IMR-90 (cell line): ENCODE measurements around the gene ENHO.

Experiments
- BHLHE40 ChIP-seq: fragments of 150-350 bp; IDR thresholded peaks from 2 replicates; pipeline ENCODE4 v1.6.1; 2016; ENCODE audit warnings: mild to moderate bottlenecking, low read depth, low read length
- CEBPB ChIP-seq: IDR thresholded peaks from 2 replicates; pipeline ENCODE4 v1.6.1; 2012; ENCODE audit warnings: low read depth, low read length, improper control_type of control experiment
- CTCF ChIP-seq: conservative IDR thresholded peaks from 2 replicates; pipeline ENCODE4 v1.5.1; 2012; ENCODE audit warnings: mild to moderate bottlenecking, low read depth, low read length, improper control_type of control experiment
- MAFK ChIP-seq: IDR thresholded peaks from 2 replicates; pipeline ENCODE4 v1.6.1; 2012; ENCODE audit warnings: low read depth, low read length, improper control_type of control experiment
- MAZ ChIP-seq: IDR thresholded peaks from 2 replicates; pipeline ENCODE4 v1.6.1; 2012; ENCODE audit warnings: low read depth, mild to moderate bottlenecking, low read length, improper control_type of control experiment, moderate library complexity, borderline replicate concordance
- MXI1 ChIP-seq: IDR thresholded peaks from 2 replicates; pipeline ENCODE4 v1.6.1; 2012; ENCODE audit warnings: low read depth, mild to moderate bottlenecking, low read length, moderate library complexity, borderline replicate concordance
- NFE2L2 ChIP-seq: fragments of 150-350 bp; IDR thresholded peaks from 2 replicates; pipeline ENCODE4 v1.6.1; 2016; ENCODE audit warnings: low read depth, mild to moderate bottlenecking, low read length
- POLR2A ChIP-seq: IDR thresholded peaks from 2 replicates; pipeline ENCODE4 v1.6.1; 2012; ENCODE audit warnings: mild to moderate bottlenecking, low read depth, low read length
- RAD21 ChIP-seq: IDR thresholded peaks from 2 replicates; pipeline ENCODE4 v1.6.1; 2012; ENCODE audit warnings: low read length, improper control_type of control experiment
- RCOR1 ChIP-seq: IDR thresholded peaks from 2 replicates; pipeline ENCODE4 v1.6.1; 2012; ENCODE audit warnings: mild to moderate bottlenecking, low read length, improper control_type of control experiment; ENCODE audit not compliant: insufficient replicate concordance
- RFX5 ChIP-seq: IDR thresholded peaks from 2 replicates; pipeline ENCODE4 v1.8.0; 2012; ENCODE audit warnings: low read depth, mild to moderate bottlenecking, low read length, moderate library complexity
- SMC3 ChIP-seq: fragments of 150-350 bp; IDR thresholded peaks from 2 replicates; pipeline ENCODE4 v1.6.1; 2016; ENCODE audit warnings: low read depth, mild to moderate bottlenecking, antibody characterized with exemption, low read length, moderate library complexity
- TF ChIP-seq, protein P1 (sequence below): fragments of 150-350 bp; IDR thresholded peaks from 2 replicates; pipeline ENCODE4 v1.6.1; 2017; ENCODE audit warnings: mild to moderate bottlenecking, antibody characterized with exemption, low read length, low read depth

DNA sequence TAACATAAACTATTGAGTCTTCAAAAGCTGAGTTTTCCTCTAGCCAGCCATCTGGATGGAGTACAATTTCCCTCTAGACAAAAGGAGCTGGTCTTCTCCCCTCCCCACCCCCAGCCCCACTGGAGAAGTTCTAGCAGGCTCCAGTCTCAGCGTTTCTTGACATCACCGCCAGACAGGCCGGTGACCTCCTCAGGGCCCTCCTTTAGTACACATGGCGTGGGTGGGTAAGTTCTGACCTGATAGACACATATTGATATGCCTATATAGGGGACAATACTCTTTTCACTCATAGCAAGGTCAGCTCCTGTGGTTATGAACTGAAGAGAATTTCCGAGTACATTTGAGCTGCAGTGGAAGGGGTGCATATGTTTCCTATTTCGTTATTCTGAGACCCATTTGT, 37.0 kb downstream of the ENHO start:
- no peak for TF ChIP-seq RFX5
- no peak for TF ChIP-seq BHLHE40
- no peak for TF ChIP-seq CTCF
- TF ChIP-seq MAZ = no peak
- TF ChIP-seq RAD21 = no peak
- no peak for TF ChIP-seq POLR2A
- TF ChIP-seq CEBPB = no peak
- no peak for TF ChIP-seq RCOR1
- no peak for TF ChIP-seq MXI1
- TF ChIP-seq NFE2L2 = no peak
- TF ChIP-seq, protein P1, sequence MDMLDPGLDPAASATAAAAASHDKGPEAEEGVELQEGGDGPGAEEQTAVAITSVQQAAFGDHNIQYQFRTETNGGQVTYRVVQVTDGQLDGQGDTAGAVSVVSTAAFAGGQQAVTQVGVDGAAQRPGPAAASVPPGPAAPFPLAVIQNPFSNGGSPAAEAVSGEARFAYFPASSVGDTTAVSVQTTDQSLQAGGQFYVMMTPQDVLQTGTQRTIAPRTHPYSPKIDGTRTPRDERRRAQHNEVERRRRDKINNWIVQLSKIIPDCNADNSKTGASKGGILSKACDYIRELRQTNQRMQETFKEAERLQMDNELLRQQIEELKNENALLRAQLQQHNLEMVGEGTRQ = no peak
- TF ChIP-seq SMC3 = no peak
- no peak for TF ChIP-seq MAFK
